ENCODE measurements around the gene SNX19.

- TF ChIP-seq, protein P1, sequence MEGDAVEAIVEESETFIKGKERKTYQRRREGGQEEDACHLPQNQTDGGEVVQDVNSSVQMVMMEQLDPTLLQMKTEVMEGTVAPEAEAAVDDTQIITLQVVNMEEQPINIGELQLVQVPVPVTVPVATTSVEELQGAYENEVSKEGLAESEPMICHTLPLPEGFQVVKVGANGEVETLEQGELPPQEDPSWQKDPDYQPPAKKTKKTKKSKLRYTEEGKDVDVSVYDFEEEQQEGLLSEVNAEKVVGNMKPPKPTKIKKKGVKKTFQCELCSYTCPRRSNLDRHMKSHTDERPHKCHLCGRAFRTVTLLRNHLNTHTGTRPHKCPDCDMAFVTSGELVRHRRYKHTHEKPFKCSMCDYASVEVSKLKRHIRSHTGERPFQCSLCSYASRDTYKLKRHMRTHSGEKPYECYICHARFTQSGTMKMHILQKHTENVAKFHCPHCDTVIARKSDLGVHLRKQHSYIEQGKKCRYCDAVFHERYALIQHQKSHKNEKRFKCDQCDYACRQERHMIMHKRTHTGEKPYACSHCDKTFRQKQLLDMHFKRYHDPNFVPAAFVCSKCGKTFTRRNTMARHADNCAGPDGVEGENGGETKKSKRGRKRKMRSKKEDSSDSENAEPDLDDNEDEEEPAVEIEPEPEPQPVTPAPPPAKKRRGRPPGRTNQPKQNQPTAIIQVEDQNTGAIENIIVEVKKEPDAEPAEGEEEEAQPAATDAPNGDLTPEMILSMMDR (IDR thresholded peaks at IDR 0.05), result no peak
- no peak for TF ChIP-seq POLR2A (IDR thresholded peaks at IDR 0.05)
Observed at GRCh38 chr11:130872513-130872912, 43.8 kb downstream of the SNX19 start.

Measured in adrenal gland (tissue), 5 donors.